ENCODE data around the gene ZNF836.

- TF ChIP-seq POLR2AphosphoS5 (IDR thresholded peaks at IDR 0.05; ENCODE audit: borderline replicate concordance, low read depth, low read length) (no peak), EZH2 (IDR thresholded peaks at IDR 0.05) (no peak)
Observed at GRCh38 chr19:52120286-52120685, 51.1 kb downstream of the ZNF836 start.
